ENCODE data around the gene CD82.

CD82 gene

DNA sequence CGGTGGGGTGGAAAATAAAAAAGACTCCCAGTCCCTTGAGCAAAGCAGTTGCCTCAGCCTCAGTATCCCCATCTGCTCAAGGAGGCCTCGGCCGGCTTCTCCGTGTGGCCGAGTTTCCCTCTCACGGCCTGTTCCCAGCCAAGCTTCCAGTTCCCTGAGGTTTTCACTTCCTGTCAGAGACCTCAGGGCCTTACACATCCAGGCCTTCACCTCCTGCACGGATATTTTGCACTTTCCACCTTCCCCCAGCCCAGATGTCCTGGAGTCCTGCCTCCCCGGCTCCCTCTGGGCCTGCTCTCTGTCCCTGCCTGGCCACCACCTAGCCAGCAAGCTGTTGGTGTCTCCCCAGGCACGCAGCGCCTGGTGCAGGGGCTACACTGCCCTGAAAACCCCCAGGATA, 41.1 kb upstream of the CD82 start:
- no peak overlapping the region for H3K4me2 ChIP-seq (ENCODE audit: low read length, poor library complexity, severe bottlenecking)
- WGBS: 72% methylated on average over 10 of the region's 10 CpGs
- no peak overlapping the region for H3K18ac ChIP-seq (ENCODE audit: low read depth in 1 of 2, low read length in 2 of 2)
- no peaks in the 10 kb centered on the region for H3K79me1 ChIP-seq (replicated peaks; ENCODE audit: low read length, poor library complexity, severe bottlenecking)
- no peak overlapping the region for H4K8ac ChIP-seq (ENCODE audit: low read length)
- H2BK12ac ChIP-seq (ENCODE audit: low read length in 2 of 2): no peak overlapping the region
- no peak overlapping the region for H3K14ac ChIP-seq (ENCODE audit: low read length in 2 of 2)
- no peak for DNase-seq
- no peak overlapping the region for H4K91ac ChIP-seq (ENCODE audit: low read length)
- H3K36me3 ChIP-seq (ENCODE audit: control insufficient read depth in 1 of 2, insufficient read depth in 2 of 2, low read depth in 1 of 2, low read length in 2 of 2): no peaks in the 10 kb centered on the region
- H3K27me3 ChIP-seq (ENCODE audit: control insufficient read depth in 1 of 2, insufficient read depth in 1 of 2, low read length in 2 of 2): peaks cover 71 to 84% of the 10 kb centered on the region in 2 experiments
- peak overlapping the region; percentile 91 for H2BK15ac ChIP-seq (ENCODE audit: low read depth, poor library complexity, severe bottlenecking)
- no peak overlapping the region for H2AFZ ChIP-seq (ENCODE audit: low read depth, low read length)
- H3K4me1 ChIP-seq (ENCODE audit: control insufficient read depth, insufficient read depth, low read depth, low read length): peaks cover 12% of the 10 kb centered on the region
- H2BK120ac ChIP-seq (ENCODE audit: low read depth, low read length): no peak overlapping the region
- no peak overlapping the region for H3K9ac ChIP-seq (ENCODE audit: low read length)
- H2AK5ac ChIP-seq (ENCODE audit: low read length, severe bottlenecking): no peak overlapping the region
- H3K23ac ChIP-seq (ENCODE audit: low read length in 2 of 2): no peak overlapping the region
- H3K4ac ChIP-seq (ENCODE audit: low read depth in 1 of 2, low read length in 2 of 2): no peak overlapping the region
- no peak overlapping the region for H2BK5ac ChIP-seq (ENCODE audit: low read depth, low read length, poor library complexity, severe bottlenecking)
- H3K27ac ChIP-seq (ENCODE audit: low read length, poor library complexity, severe bottlenecking): no peak overlapping the region
- H3K9me3 ChIP-seq (ENCODE audit: control insufficient read depth, low read length): no peaks in the 10 kb centered on the region
- H3K4me3 ChIP-seq (ENCODE audit: insufficient read depth in 1 of 2, low read depth in 1 of 2, low read length in 2 of 2): peak overlapping the region in 1 of 2 experiments; percentile 22

DNA sequence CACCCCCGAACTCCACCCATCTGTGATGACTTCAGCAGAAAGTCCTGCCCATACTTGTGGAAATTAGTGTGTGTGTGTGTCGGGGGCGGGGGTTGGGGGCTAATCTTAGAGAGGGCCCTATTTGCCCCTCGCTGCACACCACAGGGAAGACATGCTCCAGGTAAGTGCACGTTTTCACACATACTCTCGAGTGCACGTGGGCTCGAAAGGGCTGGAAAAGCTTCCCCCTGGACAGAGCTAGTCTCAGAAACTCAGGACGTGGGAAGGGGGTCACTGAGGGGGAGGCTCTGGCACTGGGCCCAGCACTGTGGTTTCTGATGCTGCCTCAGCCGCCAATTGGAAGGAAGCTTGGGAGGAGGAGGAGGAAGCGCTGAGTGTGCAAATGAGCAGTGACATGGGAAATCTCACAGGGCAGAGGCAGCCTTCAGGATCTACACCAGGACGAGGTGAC, 40.7 kb upstream of the CD82 start:
- no peak overlapping the region for H2BK12ac ChIP-seq (ENCODE audit: low read length in 2 of 2)
- no peak overlapping the region for H4K8ac ChIP-seq (ENCODE audit: low read length)
- H3K23ac ChIP-seq (ENCODE audit: low read length in 2 of 2): no peak overlapping the region
- H3K4me2 ChIP-seq (ENCODE audit: low read length, poor library complexity, severe bottlenecking): no peak overlapping the region
- peak; percentile 12 for DNase-seq
- H3K4ac ChIP-seq (ENCODE audit: low read depth in 1 of 2, low read length in 2 of 2): no peak overlapping the region
- no peak overlapping the region for H3K9ac ChIP-seq (ENCODE audit: low read length)
- H2BK5ac ChIP-seq (ENCODE audit: low read depth, low read length, poor library complexity, severe bottlenecking): no peak overlapping the region
- H3K36me3 ChIP-seq (ENCODE audit: control insufficient read depth in 1 of 2, insufficient read depth in 2 of 2, low read depth in 1 of 2, low read length in 2 of 2): no peaks in the 10 kb centered on the region
- H2AFZ ChIP-seq (ENCODE audit: low read depth, low read length): no peak overlapping the region
- H3K79me1 ChIP-seq (replicated peaks; ENCODE audit: low read length, poor library complexity, severe bottlenecking): no peaks in the 10 kb centered on the region
- no peak overlapping the region for H2BK120ac ChIP-seq (ENCODE audit: low read depth, low read length)
- no peaks in the 10 kb centered on the region for H3K9me3 ChIP-seq (ENCODE audit: control insufficient read depth, low read length)
- peaks cover 67 to 80% of the 10 kb centered on the region in 2 experiments for H3K27me3 ChIP-seq (ENCODE audit: control insufficient read depth in 1 of 2, insufficient read depth in 1 of 2, low read length in 2 of 2)
- no peak overlapping the region for H4K91ac ChIP-seq (ENCODE audit: low read length)
- H3K4me1 ChIP-seq (ENCODE audit: control insufficient read depth, insufficient read depth, low read depth, low read length): peaks cover 12% of the 10 kb centered on the region
- no peak overlapping the region for H2AK5ac ChIP-seq (ENCODE audit: low read length, severe bottlenecking)
- no peak overlapping the region for H3K27ac ChIP-seq (ENCODE audit: low read length, poor library complexity, severe bottlenecking)
- 78% methylated on average over 11 of the region's 12 CpGs for WGBS
- no peak overlapping the region for H3K14ac ChIP-seq (ENCODE audit: low read length in 2 of 2)
- H3K4me3 ChIP-seq (ENCODE audit: insufficient read depth in 1 of 2, low read depth in 1 of 2, low read length in 2 of 2): no peak overlapping the region
- H3K18ac ChIP-seq (ENCODE audit: low read depth in 1 of 2, low read length in 2 of 2): no peak overlapping the region
- H2BK15ac ChIP-seq (ENCODE audit: low read depth, poor library complexity, severe bottlenecking): no peak overlapping the region

DNA sequence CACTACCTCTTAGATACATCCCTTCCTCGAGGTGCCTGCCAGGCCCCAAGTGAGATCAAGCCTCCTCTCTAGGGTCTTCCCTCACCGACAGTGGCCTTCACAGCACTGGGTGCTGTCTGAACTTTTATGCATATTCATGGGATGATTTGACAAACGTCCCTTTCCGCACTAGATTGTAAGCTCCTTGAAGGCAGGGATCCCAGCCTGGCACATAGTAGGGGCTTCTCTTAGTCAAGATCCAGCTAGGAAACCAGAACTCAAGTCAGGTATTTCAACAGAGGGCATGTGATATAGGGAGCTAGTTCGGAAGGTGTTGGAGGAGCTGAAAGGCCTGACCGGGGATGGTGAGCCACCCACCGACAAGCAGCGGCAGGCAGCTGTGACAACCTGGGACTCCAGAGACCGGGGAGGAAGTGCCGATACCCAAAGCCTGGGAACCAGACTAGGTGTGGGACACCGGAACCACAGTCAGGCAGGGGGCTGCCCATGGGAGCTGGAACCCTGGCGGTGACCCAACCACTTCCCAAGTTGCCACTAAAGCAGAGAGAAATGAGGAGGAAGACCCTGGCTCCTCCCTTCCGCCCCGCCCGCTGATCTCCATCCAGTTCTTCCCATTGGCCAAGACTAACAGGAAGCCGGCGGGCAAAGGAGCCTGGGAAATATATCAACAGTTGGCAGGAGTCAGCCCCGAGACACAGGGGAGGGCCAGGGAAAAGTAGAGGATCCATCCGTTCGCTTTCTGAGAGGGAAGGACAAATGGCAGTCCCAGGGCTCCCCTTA, 39.8 kb upstream of the CD82 start:
- Histone ChIP-seq H2AFZ (ENCODE audit: low read depth, low read length) (no peak overlapping the region), H3K4me3 (ENCODE audit: insufficient read depth in 1 of 2, low read depth in 1 of 2, low read length in 2 of 2) (no peak overlapping the region), H3K4me1 (ENCODE audit: control insufficient read depth, insufficient read depth, low read depth, low read length) (peaks cover 6% of the 10 kb centered on the region), H3K23ac (ENCODE audit: low read length in 2 of 2) (no peak overlapping the region), H3K27me3 (ENCODE audit: control insufficient read depth in 1 of 2, insufficient read depth in 1 of 2, low read length in 2 of 2) (peaks cover 60 to 71% of the 10 kb centered on the region in 2 experiments), H3K9me3 (ENCODE audit: control insufficient read depth, low read length) (no peaks in the 10 kb centered on the region), H3K27ac (ENCODE audit: low read length, poor library complexity, severe bottlenecking) (no peak overlapping the region), H3K9ac (ENCODE audit: low read length) (no peak overlapping the region), H2AK5ac (ENCODE audit: low read length, severe bottlenecking) (no peak overlapping the region), H3K18ac (ENCODE audit: low read depth in 1 of 2, low read length in 2 of 2) (no peak overlapping the region), H4K8ac (ENCODE audit: low read length) (no peak overlapping the region), H2BK5ac (ENCODE audit: low read depth, low read length, poor library complexity, severe bottlenecking) (no peak overlapping the region), H3K79me1 (replicated peaks; ENCODE audit: low read length, poor library complexity, severe bottlenecking) (no peaks in the 10 kb centered on the region), H3K36me3 (ENCODE audit: control insufficient read depth in 1 of 2, insufficient read depth in 2 of 2, low read depth in 1 of 2, low read length in 2 of 2) (no peaks in the 10 kb centered on the region), H3K4ac (ENCODE audit: low read depth in 1 of 2, low read length in 2 of 2) (no peak overlapping the region), H4K91ac (ENCODE audit: low read length) (no peak overlapping the region), H2BK120ac (ENCODE audit: low read depth, low read length) (no peak overlapping the region), H2BK12ac (ENCODE audit: low read length in 2 of 2) (no peak overlapping the region), H3K4me2 (ENCODE audit: low read length, poor library complexity, severe bottlenecking) (no peak overlapping the region), H2BK15ac (ENCODE audit: low read depth, poor library complexity, severe bottlenecking) (no peak overlapping the region), H3K14ac (ENCODE audit: low read length in 2 of 2) (no peak overlapping the region)
- 94% methylated on average over 20 of the region's 20 CpGs for WGBS
- no peak for DNase-seq

- H3K79me1 ChIP-seq (replicated peaks; ENCODE audit: low read length, poor library complexity, severe bottlenecking): no peaks in the 10 kb centered on the region
Measured at GRCh38 chr11:44526438-44526837, 39.0 kb upstream of the CD82 start.

More at GRCh38 chr11:44526438-44526837, 39.0 kb upstream of the CD82 start:
- H3K36me3 ChIP-seq (ENCODE audit: control insufficient read depth in 1 of 2, insufficient read depth in 2 of 2, low read depth in 1 of 2, low read length in 2 of 2): no peaks in the 10 kb centered on the region
- no peak overlapping the region for H2BK12ac ChIP-seq (ENCODE audit: low read length in 2 of 2)
- no peaks in the 10 kb centered on the region for H3K9me3 ChIP-seq (ENCODE audit: control insufficient read depth, low read length)
- WGBS: 79% methylated on average over 12 of the region's 12 CpGs
- H2AK5ac ChIP-seq (ENCODE audit: low read length, severe bottlenecking): no peak overlapping the region
- no peak overlapping the region for H3K18ac ChIP-seq (ENCODE audit: low read depth in 1 of 2, low read length in 2 of 2)
- no peak overlapping the region for H2BK120ac ChIP-seq (ENCODE audit: low read depth, low read length)
- H2AFZ ChIP-seq (ENCODE audit: low read depth, low read length): no peak overlapping the region
- H3K27me3 ChIP-seq (ENCODE audit: control insufficient read depth in 1 of 2, insufficient read depth in 1 of 2, low read length in 2 of 2): peaks cover 53 to 69% of the 10 kb centered on the region in 2 experiments
- no peak overlapping the region for H3K23ac ChIP-seq (ENCODE audit: low read length in 2 of 2)
- no peak overlapping the region for H4K8ac ChIP-seq (ENCODE audit: low read length)
- H3K4me1 ChIP-seq (ENCODE audit: control insufficient read depth, insufficient read depth, low read depth, low read length): peaks cover 6% of the 10 kb centered on the region
- H3K4me2 ChIP-seq (ENCODE audit: low read length, poor library complexity, severe bottlenecking): no peak overlapping the region
- no peak overlapping the region for H4K91ac ChIP-seq (ENCODE audit: low read length)
- no peak overlapping the region for H2BK5ac ChIP-seq (ENCODE audit: low read depth, low read length, poor library complexity, severe bottlenecking)
- no peak overlapping the region for H3K4ac ChIP-seq (ENCODE audit: low read depth in 1 of 2, low read length in 2 of 2)
- DNase-seq: no peak
- no peak overlapping the region for H3K4me3 ChIP-seq (ENCODE audit: insufficient read depth in 1 of 2, low read depth in 1 of 2, low read length in 2 of 2)
- H3K14ac ChIP-seq (ENCODE audit: low read length in 2 of 2): no peak overlapping the region
- H3K27ac ChIP-seq (ENCODE audit: low read length, poor library complexity, severe bottlenecking): no peak overlapping the region
- H2BK15ac ChIP-seq (ENCODE audit: low read depth, poor library complexity, severe bottlenecking): no peak overlapping the region
- H3K9ac ChIP-seq (ENCODE audit: low read length): no peak overlapping the region
